ENCODE measurements around the gene THAP11. TPM values are rescaled to one million over a fixed set of nuclear protein-coding genes. Genes with fewer than 3 reads are reported as not detected.

The THAP11 gene
- total RNA-seq, 1 donor from 2014 or later = 29.6 TPM

DNA sequence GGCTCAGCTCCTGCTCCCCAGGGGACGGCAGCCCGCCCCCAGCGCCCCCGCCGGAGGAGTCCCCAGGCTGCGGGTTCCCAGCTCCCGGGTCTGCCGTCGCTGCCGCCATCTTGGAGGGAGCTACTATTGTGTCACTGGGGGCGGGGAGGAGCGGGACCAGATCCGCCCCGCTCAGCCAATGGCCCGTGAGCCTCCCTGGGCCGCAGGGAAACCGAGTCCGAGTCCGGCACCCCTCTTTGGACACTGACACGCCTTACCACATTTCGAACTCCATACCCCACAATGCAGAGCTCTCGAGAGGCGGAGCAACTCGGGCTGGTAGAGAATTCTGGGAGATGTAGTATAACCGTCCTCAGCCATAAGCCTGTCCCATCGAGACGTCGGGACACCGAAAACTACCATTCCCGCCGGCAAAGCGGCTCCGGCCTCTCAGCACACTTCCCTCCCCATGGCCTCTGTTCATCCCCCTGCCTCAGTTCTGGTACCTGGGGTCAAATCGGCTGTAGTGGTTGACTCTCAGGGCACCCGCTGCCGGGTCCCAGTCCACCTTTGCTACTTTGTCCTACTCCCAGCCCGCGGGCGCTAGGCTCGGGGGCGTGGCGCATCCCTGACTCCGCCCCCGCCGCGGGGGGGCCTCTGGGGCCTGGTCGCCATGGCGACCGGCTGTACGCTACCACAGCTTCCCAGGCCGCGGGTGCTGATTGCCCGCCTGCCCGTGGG lies 35.5 kb upstream of the THAP11 start, which contains the start of the genes RANBP10 and TSNAXIP1:
Gene RANBP10 (minus strand): TSS at position 133 of the 720 bp plus-strand sequence. CDS start 24 bp downstream, at position 109.
Gene TSNAXIP1 (plus strand): TSS at position 462 of the 720 bp plus-strand sequence. CDS start 261 bp downstream, outside the sequence.
- peaks cover 12% of the 10 kb centered on the region for H3K36me3 Mint-ChIP-seq (ENCODE audit: low read depth, unreplicated experiment)
- H3K27ac Mint-ChIP-seq (ENCODE audit: unreplicated experiment) = peak within 1 kb of the TSS; percentile 86
- no peaks in the 10 kb centered on the region for H3K9me3 Mint-ChIP-seq (ENCODE audit: unreplicated experiment)
- TF ChIP-seq, protein P1, sequence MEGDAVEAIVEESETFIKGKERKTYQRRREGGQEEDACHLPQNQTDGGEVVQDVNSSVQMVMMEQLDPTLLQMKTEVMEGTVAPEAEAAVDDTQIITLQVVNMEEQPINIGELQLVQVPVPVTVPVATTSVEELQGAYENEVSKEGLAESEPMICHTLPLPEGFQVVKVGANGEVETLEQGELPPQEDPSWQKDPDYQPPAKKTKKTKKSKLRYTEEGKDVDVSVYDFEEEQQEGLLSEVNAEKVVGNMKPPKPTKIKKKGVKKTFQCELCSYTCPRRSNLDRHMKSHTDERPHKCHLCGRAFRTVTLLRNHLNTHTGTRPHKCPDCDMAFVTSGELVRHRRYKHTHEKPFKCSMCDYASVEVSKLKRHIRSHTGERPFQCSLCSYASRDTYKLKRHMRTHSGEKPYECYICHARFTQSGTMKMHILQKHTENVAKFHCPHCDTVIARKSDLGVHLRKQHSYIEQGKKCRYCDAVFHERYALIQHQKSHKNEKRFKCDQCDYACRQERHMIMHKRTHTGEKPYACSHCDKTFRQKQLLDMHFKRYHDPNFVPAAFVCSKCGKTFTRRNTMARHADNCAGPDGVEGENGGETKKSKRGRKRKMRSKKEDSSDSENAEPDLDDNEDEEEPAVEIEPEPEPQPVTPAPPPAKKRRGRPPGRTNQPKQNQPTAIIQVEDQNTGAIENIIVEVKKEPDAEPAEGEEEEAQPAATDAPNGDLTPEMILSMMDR (IDR thresholded peaks at IDR 0.05; ENCODE audit: unreplicated experiment) = no peak
- peaks cover 11% of the 10 kb centered on the region for H3K4me1 Mint-ChIP-seq (ENCODE audit: unreplicated experiment)
- DNase-seq (ENCODE audit: low spot score) = peak; percentile 94
- H3K27me3 Mint-ChIP-seq (ENCODE audit: unreplicated experiment) = peaks cover 6% of the 10 kb centered on the region
- peak within 1 kb of the TSS; percentile 97 for H3K4me3 Mint-ChIP-seq (ENCODE audit: unreplicated experiment)

- DNase-seq (ENCODE audit: low spot score) = no peak
- Mint-ChIP-seq H3K27me3 (ENCODE audit: unreplicated experiment) (peaks cover 6% of the 10 kb centered on the region), H3K4me3 (ENCODE audit: unreplicated experiment) (peak overlapping the region; percentile 97), H3K9me3 (ENCODE audit: unreplicated experiment) (no peaks in the 10 kb centered on the region), H3K4me1 (ENCODE audit: unreplicated experiment) (peaks cover 15% of the 10 kb centered on the region), H3K27ac (ENCODE audit: unreplicated experiment) (peak overlapping the region; percentile 81), H3K36me3 (ENCODE audit: low read depth, unreplicated experiment) (peaks cover 12% of the 10 kb centered on the region)
- TF ChIP-seq, protein P1 (IDR thresholded peaks at IDR 0.05; ENCODE audit: unreplicated experiment) = no peak
Observed at GRCh38 chr16:67807148-67807682, 34.9 kb upstream of the THAP11 start.

DNA sequence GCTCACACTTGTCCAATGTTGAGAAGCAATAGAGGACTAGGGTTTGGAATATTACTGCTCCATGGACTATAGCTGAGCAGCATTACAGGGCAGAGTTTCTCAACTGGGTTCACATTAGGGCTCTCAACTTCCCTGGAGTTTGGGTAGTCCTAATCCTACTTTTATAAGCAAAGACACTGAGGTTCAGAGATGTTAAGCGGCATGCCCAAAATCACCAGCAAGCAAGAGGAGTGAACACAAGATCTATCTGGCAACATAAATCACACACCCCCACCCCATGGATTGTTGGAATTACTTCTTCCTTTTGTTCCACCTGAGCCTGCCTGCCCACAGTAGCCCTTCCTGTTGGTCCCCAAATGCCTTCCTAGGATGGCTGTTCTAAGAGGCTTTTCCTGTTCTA lies 30.2 kb upstream of the THAP11 start:
- Mint-ChIP-seq H3K36me3 (ENCODE audit: low read depth, unreplicated experiment) (no peaks in the 10 kb centered on the region), H3K9me3 (ENCODE audit: unreplicated experiment) (no peaks in the 10 kb centered on the region), H3K27ac (ENCODE audit: unreplicated experiment) (no peak overlapping the region), H3K27me3 (ENCODE audit: unreplicated experiment) (peaks cover 5% of the 10 kb centered on the region), H3K4me1 (ENCODE audit: unreplicated experiment) (peaks cover 4% of the 10 kb centered on the region), H3K4me3 (ENCODE audit: unreplicated experiment) (no peak overlapping the region)
- TF ChIP-seq, protein P1 (IDR thresholded peaks at IDR 0.05; ENCODE audit: unreplicated experiment) = no peak
- no peak for DNase-seq (ENCODE audit: low spot score)

DNA sequence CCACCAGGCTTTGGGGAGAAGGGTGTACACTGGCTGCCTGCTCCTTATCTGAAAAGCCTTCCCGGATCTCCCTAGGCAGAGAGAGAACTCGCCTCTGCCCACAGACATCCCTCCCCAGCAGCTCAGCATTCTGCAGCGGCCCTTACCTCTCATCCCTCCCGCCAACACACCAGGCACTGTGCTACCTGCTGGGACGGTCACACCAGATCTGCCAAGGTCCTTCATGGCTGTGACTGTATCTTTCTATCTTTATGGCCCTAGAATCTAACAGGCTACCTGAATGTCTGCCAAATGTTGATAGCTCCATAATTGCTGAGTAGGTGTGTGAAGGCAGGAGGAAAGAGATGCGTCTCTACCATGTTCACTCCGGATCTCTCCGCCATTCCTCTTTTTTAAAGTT lies 27.6 kb upstream of the THAP11 start:
- TF ChIP-seq, protein P1 (IDR thresholded peaks at IDR 0.05; ENCODE audit: unreplicated experiment) = no peak
- Mint-ChIP-seq H3K27me3 (ENCODE audit: unreplicated experiment) (no peaks in the 10 kb centered on the region), H3K9me3 (ENCODE audit: unreplicated experiment) (no peaks in the 10 kb centered on the region), H3K36me3 (ENCODE audit: low read depth, unreplicated experiment) (no peaks in the 10 kb centered on the region), H3K4me1 (ENCODE audit: unreplicated experiment) (peaks cover 4% of the 10 kb centered on the region), H3K4me3 (ENCODE audit: unreplicated experiment) (no peak overlapping the region), H3K27ac (ENCODE audit: unreplicated experiment) (no peak overlapping the region)
- DNase-seq (ENCODE audit: low spot score) = no peak

All from endothelial cell (in vitro differentiated cells).